Esophagus muscularis mucosa (tissue), 4 donors: Measurements from ENCODE around the gene MAPK4. TPM values are rescaled to one million over a fixed set of nuclear protein-coding genes. Genes with fewer than 3 reads are reported as not detected.

ENCODE experiments used
- DNase-seq: peaks from one replicate; pipeline ENCODE4 v3.0.0-alpha.2; 2017; ENCODE audit errors: extremely low spot score
- H3K27ac ChIP-seq, 4 donors: fragments of 200-600 bp; sonication (generic); replicated peaks in 1 of 4; 1 replicate in 3 of 4; 2 replicates in 1 of 4; pipeline ENCODE4 v1.5.1; 2016 to 2019; ENCODE audit warnings: mild to moderate bottlenecking in 1 of 4
- H3K27me3 ChIP-seq, 4 donors: fragments of 200-600 bp; sonication (generic); one replicate each; pipeline versions ENCODE4 v1.5.1 to v1.6.0; 2016 to 2019
- H3K36me3 ChIP-seq, 4 donors: fragments of 200-600 bp; sonication (generic); one replicate each; pipeline ENCODE4 v1.5.1; 2016 to 2019
- H3K4me1 ChIP-seq, 4 donors: fragments of 200-600 bp; sonication (generic); one replicate each; pipeline ENCODE4 v1.5.1; 2016 to 2019
- H3K4me3 ChIP-seq, 4 donors: fragments of 200-600 bp; sonication (generic); 1 replicate in 2 of 4; 2 replicates in 2 of 4; pipeline ENCODE4 v1.5.1; 2016 to 2019; ENCODE audit warnings: mild to moderate bottlenecking in 4 of 4, moderate library complexity in 1 of 4
- H3K9me3 ChIP-seq, 4 donors: fragments of 200-600 bp; sonication (generic); 1 replicate in 3 of 4; 2 replicates in 1 of 4; pipeline ENCODE4 v1.5.1; 2016 to 2019
- CTCF ChIP-seq, 3 experiments: fragments of 200-600 bp in 2 of 3; fragments of 450-650 bp in 1 of 3; sonication (generic) in 2 of 3; IDR thresholded peaks; one replicate each; pipeline ENCODE4 v1.5.1; 2017 to 2019; ENCODE audit warnings: antibody characterized with exemption in 3 of 3, mild to moderate bottlenecking in 2 of 3, moderate library complexity in 1 of 3
- EP300 ChIP-seq: sonication (generic); formaldehyde crosslinking; IDR thresholded peaks from one replicate; pipeline ENCODE4 v1.6.1; 2017; ENCODE audit warnings: antibody characterized with exemption
- POLR2A ChIP-seq: fragments of 450-650 bp; IDR thresholded peaks from one replicate; pipeline ENCODE4 v1.6.1; 2017; ENCODE audit warnings: antibody characterized with exemption, moderate library complexity, mild to moderate bottlenecking, low read depth
- POLR2AphosphoS5 ChIP-seq, 2 donors: sonication (generic); formaldehyde crosslinking; IDR thresholded peaks; one replicate each; pipeline ENCODE4 v1.6.1; 2017; ENCODE audit warnings: antibody characterized with exemption in 2 of 2
- WGBS: methylation state at CpG from one replicate; pipeline ENCODE4 v1.1.5; 2018; 5-methylcytosine and 5-hydroxymethylcytosine counted together
- intact Hi-C: fragments of 100-400 bp; cut with DNase I; formaldehyde crosslinking; loops from one replicate; pipeline ENCODE4 v1.15.1; 2023
- total RNA-seq, 4 donors: library from RNA; depleted of rRNA; stranded (reverse); fragments of >200 nt; gene quantifications; one replicate each; pipeline versions ENCODE4 v1.1.0 to v1.2.1, GENCODE V29; 2016

MAPK4 gene
- total RNA-seq, 4 donors from 2014 or later: 6.2 to 14.5 (median 9.6) TPM

GRCh38 chr18:50578651-50579050, 18.8 kb downstream of the MAPK4 start:
- no peak overlapping the region for H3K27ac ChIP-seq
- H3K36me3 ChIP-seq: no peaks in the 10 kb centered on the region
- 81% methylated on average over 3 of the region's 3 CpGs for WGBS
- intact Hi-C loops: no loop called here
- no peaks in the 10 kb centered on the region for H3K27me3 ChIP-seq
- no peak for TF ChIP-seq EP300
- TF ChIP-seq CTCF (IDR thresholded peaks at IDR 0.05): no peak
- no peak for TF ChIP-seq POLR2AphosphoS5 (IDR thresholded peaks at IDR 0.05)
- no peak for TF ChIP-seq POLR2A
- no peak overlapping the region for H3K4me3 ChIP-seq
- no peak for DNase-seq
- peaks cover 0 to 3% (median 0%) of the 10 kb centered on the region in 4 donors for H3K4me1 ChIP-seq
- H3K9me3 ChIP-seq: no peaks in the 10 kb centered on the region

GRCh38 chr18:50579061-50579774, 19.3 kb downstream of the MAPK4 start:
- Histone ChIP-seq H3K4me3 (no peak overlapping the region), H3K27ac (no peak overlapping the region), H3K9me3 (no peaks in the 10 kb centered on the region), H3K27me3 (no peaks in the 10 kb centered on the region), H3K4me1 (peaks cover 0 to 3% (median 0%) of the 10 kb centered on the region in 4 donors), H3K36me3 (no peaks in the 10 kb centered on the region)
- intact Hi-C loops: no loop called here
- DNase-seq: no peak
- TF ChIP-seq EP300: no peak
- no peak for TF ChIP-seq POLR2A
- TF ChIP-seq CTCF (IDR thresholded peaks at IDR 0.05): no peak
- no peak for TF ChIP-seq POLR2AphosphoS5 (IDR thresholded peaks at IDR 0.05)
- 76% methylated on average over 3 of the region's 3 CpGs for WGBS

GRCh38 chr18:50581517-50581916, 21.6 kb downstream of the MAPK4 start:
- intact Hi-C loops: no loop called here
- no peaks in the 10 kb centered on the region for H3K9me3 ChIP-seq
- TF ChIP-seq CTCF (IDR thresholded peaks at IDR 0.05) (no peak), EP300 (no peak), POLR2AphosphoS5 (IDR thresholded peaks at IDR 0.05) (no peak), POLR2A (no peak)
- no peaks in the 10 kb centered on the region for H3K27me3 ChIP-seq
- DNase-seq: no peak
- WGBS: 78% methylated on average over 1 of the region's 1 CpG
- H3K27ac ChIP-seq: no peak overlapping the region
- peaks cover 0 to 3% (median 0%) of the 10 kb centered on the region in 4 donors for H3K4me1 ChIP-seq
- H3K36me3 ChIP-seq: no peaks in the 10 kb centered on the region
- no peak overlapping the region for H3K4me3 ChIP-seq

- WGBS: 76% methylated on average over 4 of the region's 4 CpGs
- Histone ChIP-seq H3K4me1 (peaks cover 0 to 3% (median 0%) of the 10 kb centered on the region in 4 donors), H3K27ac (no peak overlapping the region), H3K9me3 (no peaks in the 10 kb centered on the region), H3K27me3 (no peaks in the 10 kb centered on the region), H3K4me3 (no peak overlapping the region), H3K36me3 (no peaks in the 10 kb centered on the region)
- intact Hi-C loops: no loop called here
- no peak for DNase-seq
- TF ChIP-seq POLR2AphosphoS5 (IDR thresholded peaks at IDR 0.05) (no peak), EP300 (no peak), CTCF (IDR thresholded peaks at IDR 0.05) (no peak), POLR2A (no peak)
These were observed 22.6 kb downstream of the MAPK4 start for GRCh38 chr18:50582500-50582899.

- no peak for DNase-seq
- Histone ChIP-seq H3K4me1 (no peaks in the 10 kb centered on the region), H3K9me3 (no peaks in the 10 kb centered on the region), H3K4me3 (no peak overlapping the region), H3K27me3 (no peaks in the 10 kb centered on the region), H3K27ac (no peak overlapping the region), H3K36me3 (no peaks in the 10 kb centered on the region)
- TF ChIP-seq POLR2AphosphoS5 (IDR thresholded peaks at IDR 0.05) (no peak), EP300 (no peak), CTCF (IDR thresholded peaks at IDR 0.05) (peak in 2 of 3 experiments; percentile 14 to 23), POLR2A (no peak)
- intact Hi-C loops: no loop called here
These were observed 26.8 kb downstream of the MAPK4 start for GRCh38 chr18:50586710-50587109.
